Heart left ventricle (tissue), 16 donors: ENCODE results near the gene KCNA1. TPM values are rescaled to one million over a fixed set of nuclear protein-coding genes. Genes with fewer than 3 reads are reported as not detected.
"Not testable (repeated sequence)": the region's sequence is repeated elsewhere in the genome, so short reads cannot be mapped to it uniquely, and the experiment has no call there.

Experiments
- ATAC-seq, 4 donors: fragments of 200-7000 bp; cut with Tn5 transposase; one replicate each; pipeline ENCODE4 v1.9.1; 2020 to 2022; ENCODE audit warnings: moderate library complexity in 4 of 4, mild to moderate bottlenecking in 3 of 4, moderate number of reproducible peaks in 1 of 4
- DNase-seq, 5 donors: peaks; one replicate each; pipeline ENCODE4 v3.0.0-alpha.2; 2020
- H3K27ac ChIP-seq, 12 donors: fragments of 200-600 bp; sonication (generic) in 4 of 12; one replicate each; pipeline versions ENCODE4 v1.5.0 to v1.8.0; 2016 to 2022; ENCODE audit warnings: mild to moderate bottlenecking in 2 of 12
- H3K27me3 ChIP-seq, 9 donors: fragments of 200-600 bp; sonication (generic) in 2 of 9; one replicate each; pipeline versions ENCODE4 v1.5.1 to v1.8.0; 2016 to 2022; ENCODE audit warnings: mild to moderate bottlenecking in 3 of 9
- H3K36me3 ChIP-seq, 9 donors: fragments of 200-600 bp; sonication (generic) in 2 of 9; one replicate each; pipeline versions ENCODE4 v1.5.0 to v1.8.0; 2018 to 2022; ENCODE audit warnings: mild to moderate bottlenecking in 2 of 9
- H3K4me1 ChIP-seq, 12 donors: fragments of 200-600 bp; sonication (generic) in 4 of 12; one replicate each; pipeline versions ENCODE4 v1.5.0 to v1.8.0; 2016 to 2022; ENCODE audit warnings: mild to moderate bottlenecking in 3 of 12
- H3K4me3 ChIP-seq, 12 donors: fragments of 200-600 bp; sonication (generic) in 4 of 12; one replicate each; pipeline versions ENCODE4 v1.5.0 to v1.8.0; 2017 to 2022; ENCODE audit warnings: mild to moderate bottlenecking in 9 of 12, moderate library complexity in 4 of 12
- H3K9me3 ChIP-seq, 12 donors: fragments of 200-600 bp; sonication (generic) in 4 of 12; one replicate each; pipeline versions ENCODE4 v1.5.0 to v1.8.0; 2016 to 2022; ENCODE audit warnings: mild to moderate bottlenecking in 1 of 12
- CTCF ChIP-seq, 12 donors: fragments of 200-600 bp; sonication (generic) in 4 of 12; IDR thresholded peaks; one replicate each; pipeline versions ENCODE4 v1.5.0 to v1.8.0; 2018 to 2022; ENCODE audit warnings: antibody characterized with exemption in 12 of 12, mild to moderate bottlenecking in 5 of 12
- POLR2A ChIP-seq, 2 donors: fragments of 450-650 bp; IDR thresholded peaks; one replicate each; pipeline ENCODE4 v1.6.1; 2017; ENCODE audit warnings: antibody characterized with exemption in 2 of 2, mild to moderate bottlenecking in 2 of 2, moderate library complexity in 2 of 2
- WGBS, 4 donors: extraction: QIAGEN DNeasy Blood & Tissue Kit in 2 of 4; methylation state at CpG; one replicate each; pipeline versions ENCODE4 v1.1.5 to v1.1.7; 2013 to 2018; 5-methylcytosine and 5-hydroxymethylcytosine counted together
- intact Hi-C, 10 donors: fragments of 100-400 bp; cut with DNase I; formaldehyde crosslinking; loops; one replicate each; pipeline versions ENCODE4 v1.11.1 to v1.14.2; 2022
- polyA plus RNA-seq, 2 donors: library from polyadenylated mRNA; stranded (reverse); fragments of 200-250 nt; gene quantifications; one replicate each; pipeline ENCODE4 v1.2.3, GENCODE V29; 2013
- total RNA-seq, 9 donors: library from RNA; depleted of rRNA in 2 of 9; stranded (reverse); fragments of >200 nt in 2 of 9; fragmentation: NEBNext Ultra II Directional in 3 of 9; extraction: Animal tissue kit (Norgen Biotek cat#: 25700) in 3 of 9; gene quantifications; one replicate each; pipeline versions ENCODE4 v1.1.0 to v1.2.4, GENCODE V29; 2016 to 2023
- donor health status: ischemic (EF 13 %, LVEDD 7.1; RV severe dilation, severe dysfunction).
- donor health status: healthy with polysubstance abuse.
- donor health status: DM: no; HTN: yes; CAD: no.
- donor health status: DM: no; HTN: no; CAD: no.
- donor health status: ischemic (EF 25% LVEDD 6.9; RV normal size, moderate dysfunction).
- donor health status: ischemic (EF 25% LVEDD 5.7; RV mildly dilated, moderate dysfunction).
- donor health status: healthy.
- donor health status: DM: yes; HTN: yes; CAD: no.
- donor health status: ischemic (EF 35%, LVEDD 5.7; RV mildly dilated, moderate dysfunction).
- donor health status: nonischemic (EF 11% LVEDD 7.7; RV severe dilation, severe dysfunction).
- donor health status: DM: yes; HTN: yes; CAD: no.
- donor health status: PGD.
- donor health status: ischemic (EF 29% LVEDD 5.4; RV normal size, mild dysfunction).
- donor health status: nonischemic (EF 23%, LVEDD 6.1; RV moderate dilation, normal function).

KCNA1 gene
- total and polyA plus RNA-seq, 11 donors, result 0.04 to 0.34 TPM; not detected in 9

GRCh38 chr12:4873947-4874346 lies 35.8 kb upstream of the KCNA1 start:
- no peak overlapping the region for H3K4me3 ChIP-seq
- WGBS, 4 donors, result 68 to 91% (median 74%) methylated on average over 1 of the region's 1 CpG
- no peaks in the 10 kb centered on the region for H3K9me3 ChIP-seq
- H3K4me1 ChIP-seq, result no peaks in the 10 kb centered on the region
- intact Hi-C loops, result no loop called here
- DNase-seq (no peak), ATAC-seq (no peak)
- H3K27me3 ChIP-seq, result peaks cover 0 to 23% (median under 1%) of the 10 kb centered on the region in 9 donors
- no peaks in the 10 kb centered on the region for H3K36me3 ChIP-seq
- TF ChIP-seq CTCF (IDR thresholded peaks at IDR 0.05), result no peak
- no peak for TF ChIP-seq POLR2A (IDR thresholded peaks at IDR 0.05)
- no peak overlapping the region for H3K27ac ChIP-seq

- DNase-seq, result no peak
- H3K27me3 ChIP-seq, result peaks cover 0 to 17% (median 0%) of the 10 kb centered on the region in 9 donors
- no peak overlapping the region for H3K27ac ChIP-seq
- intact Hi-C loops, result no loop called here
- TF ChIP-seq CTCF (IDR thresholded peaks at IDR 0.05) (no peak), POLR2A (IDR thresholded peaks at IDR 0.05) (no peak)
- 54 to 62% (median 60%) methylated on average over 2 of the region's 2 CpGs for WGBS, 4 donors
- no peaks in the 10 kb centered on the region for H3K36me3 ChIP-seq
- peaks cover 0 to 4% (median 0%) of the 10 kb centered on the region in 12 donors for H3K9me3 ChIP-seq
- H3K4me3 ChIP-seq, result no peak overlapping the region
- no peak for ATAC-seq
- no peaks in the 10 kb centered on the region for H3K4me1 ChIP-seq
These were observed 35.0 kb upstream of the KCNA1 start for GRCh38 chr12:4874671-4875070.

- H3K27me3 ChIP-seq, result peaks cover 0 to 13% (median 0%) of the 10 kb centered on the region in 9 donors
- H3K27ac ChIP-seq, DNase-seq, H3K36me3 ChIP-seq, H3K4me1 ChIP-seq, H3K4me3 ChIP-seq, ATAC-seq, intact Hi-C loops, H3K9me3 ChIP-seq: not testable (repeated sequence)
- 89 to 98% (median 92%) methylated on average over 1 to 2 of the region's 2 CpGs for WGBS, 4 donors
These were observed 30.2 kb upstream of the KCNA1 start for GRCh38 chr12:4879481-4879880.

- Histone ChIP-seq H3K36me3 (no peaks in the 10 kb centered on the region), H3K9me3 (peaks cover 0 to 6% (median 0%) of the 10 kb centered on the region in 12 donors), H3K4me3 (peak overlapping the region in 1 of 12 donors; percentile 16), H3K4me1 (peaks cover 0 to 6% (median 0%) of the 10 kb centered on the region in 12 donors), H3K27ac (no peak overlapping the region), H3K27me3 (peaks cover 0 to 18% (median 0%) of the 10 kb centered on the region in 9 donors)
- intact Hi-C loops, result no loop called here
- TF ChIP-seq POLR2A (IDR thresholded peaks at IDR 0.05) (no peak), CTCF (IDR thresholded peaks at IDR 0.05) (no peak)
- 58 to 68% (median 62%) methylated on average over 18 to 20 of the region's 20 CpGs for WGBS, 4 donors
- peak; percentile 15 to 66 (median 62) for ATAC-seq
- peak in 3 of 5 donors; percentile 25 to 53 (median 45) for DNase-seq
These were observed 28.2 kb upstream of the KCNA1 start for GRCh38 chr12:4881266-4882064.
